GM19239 (cell line): ENCODE results near the gene TMEM26.

ENCODE experiments used
- DNase-seq: peaks from one replicate; pipeline ENCODE4 v3.0.0; 2011; ENCODE audit warnings: low spot score; ENCODE audit not compliant: insufficient read length
- FAIRE-seq: peaks from 2 replicates; lab custom pipeline; 2011; peaks lifted over from hg19 to GRCh38; lab: Jason Lieb, UNC

TMEM26 gene

GRCh38 chr10:61452655-61453641 is at the start of gene TMEM26:
TMEM26 (minus strand) TSS chr10:61453381; CDS start chr10:61453081, 300 bp downstream.
- peak; percentile 3 for DNase-seq
- no peak for FAIRE-seq

DNA sequence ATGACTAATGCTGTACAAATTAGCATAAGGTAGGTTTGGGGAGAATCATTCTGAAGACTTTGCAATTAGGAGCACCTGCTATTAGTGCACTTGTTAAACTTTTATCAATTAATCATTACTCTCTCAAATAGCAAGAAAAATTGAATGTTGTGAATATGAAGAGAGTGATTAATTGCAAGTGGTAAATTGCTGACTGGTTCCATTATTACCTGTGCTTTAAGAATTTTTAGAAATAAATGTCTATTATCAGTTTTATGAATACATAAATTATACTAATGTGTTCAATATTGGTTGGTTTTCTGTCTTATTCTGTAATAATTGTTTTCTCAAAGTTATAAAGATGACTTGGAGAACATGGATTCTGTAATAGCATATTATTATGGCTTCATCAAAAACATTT is 47.3 kb upstream of the TMEM26 start:
- no peak for DNase-seq
- no peak for FAIRE-seq

- no peak for DNase-seq
- no peak for FAIRE-seq
Measured at GRCh38 chr10:61492364-61492995, 39.3 kb upstream of the TMEM26 start.

DNA sequence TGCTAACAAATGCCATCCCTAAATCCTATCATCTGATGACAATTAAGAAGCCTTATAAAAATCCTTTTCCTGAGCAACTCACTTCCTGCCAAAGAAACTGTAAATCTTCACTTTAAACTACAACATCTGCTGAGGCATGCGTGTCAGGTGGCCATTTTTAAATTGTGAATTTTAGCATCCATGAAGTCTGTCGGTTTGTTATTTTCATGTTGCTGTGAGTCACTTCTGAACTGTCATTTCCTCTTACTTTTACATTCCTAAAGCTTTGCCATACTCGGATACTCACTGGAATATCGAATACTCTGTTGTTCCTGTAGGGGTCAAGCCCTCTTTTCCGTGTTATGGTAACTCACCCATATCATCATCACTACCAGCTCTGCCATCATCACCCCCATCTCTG is 34.3 kb upstream of the TMEM26 start:
- FAIRE-seq (no peak), DNase-seq (no peak)

GRCh38 chr10:61486738-61487396 is 33.7 kb upstream of the TMEM26 start:
- FAIRE-seq = no peak
- DNase-seq = no peak

- DNase-seq = no peak
- no peak for FAIRE-seq
Measured at GRCh38 chr10:61486251-61486650, 33.1 kb upstream of the TMEM26 start.

GRCh38 chr10:61481597-61481996 is 28.4 kb upstream of the TMEM26 start:
- no peak for DNase-seq
- no peak for FAIRE-seq

DNA sequence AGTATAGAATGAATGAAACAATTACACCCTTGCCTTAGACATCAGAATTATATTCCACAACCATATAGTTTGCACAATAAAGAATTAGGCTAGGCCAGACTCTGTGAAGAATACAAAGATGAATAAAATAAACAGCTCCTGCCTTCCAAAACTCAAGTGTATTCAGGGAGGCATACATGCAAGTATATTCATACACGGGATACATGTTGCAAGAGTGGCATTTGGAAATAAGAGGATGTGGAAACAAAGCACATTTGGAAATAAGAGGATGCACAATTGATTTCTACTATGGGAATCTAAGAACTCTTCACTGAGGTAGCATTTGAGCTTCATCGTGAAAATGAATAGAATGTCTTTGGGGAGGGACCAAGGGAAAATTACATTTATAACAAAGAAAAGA is 27.0 kb upstream of the TMEM26 start:
- no peak for FAIRE-seq

DNA sequence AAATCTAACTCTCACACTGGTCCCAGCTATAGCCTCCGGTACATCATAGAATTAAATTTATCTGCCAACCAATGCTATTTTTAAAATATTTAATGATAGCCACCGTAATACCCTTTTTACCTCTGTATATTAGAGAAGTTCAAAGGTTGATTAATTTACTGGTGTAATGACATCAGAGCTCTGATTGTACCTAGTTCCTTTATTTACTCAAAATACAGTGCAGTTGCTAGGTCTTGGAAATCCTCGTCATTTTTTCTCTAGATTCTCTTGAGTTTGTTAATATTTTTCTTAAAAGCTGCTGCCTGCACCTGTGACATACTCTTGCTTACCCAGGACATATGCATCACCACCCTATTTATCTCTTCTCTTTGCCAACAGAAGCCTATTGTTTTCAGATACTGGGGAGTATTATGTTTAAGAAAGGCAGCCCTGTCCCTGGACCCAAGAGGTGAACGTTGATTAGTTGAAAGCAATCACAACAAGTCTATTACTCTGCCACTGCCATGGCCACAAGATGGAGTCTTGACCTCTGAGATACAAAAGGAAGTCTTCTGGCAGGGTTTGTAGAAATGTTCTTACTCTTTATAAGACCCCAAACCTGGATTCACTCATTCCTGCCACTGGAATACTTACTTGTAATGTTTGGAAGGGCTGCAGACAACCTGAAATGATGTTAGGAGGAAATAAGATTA is 25.6 kb upstream of the TMEM26 start:
- no peak for DNase-seq
- no peak for FAIRE-seq

More for the DNA sequence above, 27.0 kb upstream of the TMEM26 start:
- DNase-seq = no peak

GRCh38 chr10:61477451-61477850 is 24.3 kb upstream of the TMEM26 start:
- DNase-seq (no peak), FAIRE-seq (no peak)

DNA sequence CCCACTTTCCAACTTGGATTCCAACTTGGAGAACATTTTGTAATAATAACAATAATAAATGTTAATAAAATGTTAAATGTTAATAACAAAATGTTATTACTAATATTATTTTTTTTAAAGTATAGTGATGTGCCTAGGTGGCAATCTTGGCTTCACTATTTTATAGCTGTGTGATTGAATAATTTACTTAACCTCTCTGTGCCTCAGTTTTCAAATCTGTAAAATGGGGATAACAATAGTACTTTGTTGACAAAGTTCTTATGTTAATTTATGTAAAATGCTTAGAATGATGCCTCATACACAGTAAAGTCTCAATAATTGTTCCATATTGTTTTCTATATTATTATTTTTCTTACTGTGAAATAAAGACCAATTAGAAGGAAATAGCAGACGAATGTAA is 23.3 kb upstream of the TMEM26 start:
- no peak for DNase-seq
- no peak for FAIRE-seq

DNA sequence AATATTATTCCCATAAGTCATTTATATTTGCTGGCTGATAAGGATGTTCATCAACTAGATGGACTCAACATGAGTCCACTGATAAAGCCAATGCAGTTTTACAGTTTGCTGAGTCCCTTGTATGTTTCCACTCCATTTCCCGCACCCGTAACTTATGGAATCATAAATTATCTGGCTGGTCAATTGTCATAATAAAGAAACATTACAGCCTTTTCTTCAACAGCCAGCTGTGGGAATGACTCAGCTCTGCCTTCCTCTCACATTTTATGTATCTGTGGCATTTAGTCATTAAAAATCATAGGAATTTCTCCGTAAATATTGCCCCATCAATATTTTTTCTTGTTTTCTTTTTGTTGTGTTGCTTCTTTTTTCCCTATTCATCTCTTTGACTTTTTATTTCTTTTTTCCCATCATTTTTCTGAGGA is 22.3 kb upstream of the TMEM26 start:
- FAIRE-seq = no peak
- DNase-seq = no peak

DNA sequence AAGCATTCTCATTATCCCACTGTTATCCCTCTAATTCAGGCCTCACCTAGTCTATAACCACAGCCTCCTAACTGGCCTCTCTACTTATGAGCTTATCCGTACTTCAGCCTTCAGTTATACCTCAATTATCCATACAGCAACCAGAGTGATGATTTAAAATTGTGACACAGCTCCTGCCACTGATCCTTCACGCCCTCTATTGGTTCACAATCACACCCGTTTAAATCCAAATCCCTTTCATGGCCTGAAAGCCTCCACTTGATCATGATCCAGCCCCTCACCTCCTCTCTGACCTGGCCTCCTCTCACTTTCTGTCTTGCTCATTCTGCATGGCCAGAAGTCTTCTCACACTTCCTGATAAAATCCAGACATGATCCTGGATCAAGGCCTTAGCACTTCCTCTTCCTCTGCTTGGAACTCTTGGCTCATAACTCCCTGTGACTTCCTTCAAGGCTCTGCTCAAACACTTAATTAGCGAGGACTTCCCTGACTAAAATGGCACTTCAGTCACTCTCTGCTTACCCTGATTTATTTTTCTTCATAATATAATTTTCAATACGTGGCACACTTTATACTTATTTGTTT is 19.0 kb upstream of the TMEM26 start:
- no peak for FAIRE-seq

GRCh38 chr10:61471491-61471890 is 18.3 kb upstream of the TMEM26 start:
- DNase-seq (no peak), FAIRE-seq (no peak)

More for the DNA sequence above, 19.0 kb upstream of the TMEM26 start:
- DNase-seq = no peak

DNA sequence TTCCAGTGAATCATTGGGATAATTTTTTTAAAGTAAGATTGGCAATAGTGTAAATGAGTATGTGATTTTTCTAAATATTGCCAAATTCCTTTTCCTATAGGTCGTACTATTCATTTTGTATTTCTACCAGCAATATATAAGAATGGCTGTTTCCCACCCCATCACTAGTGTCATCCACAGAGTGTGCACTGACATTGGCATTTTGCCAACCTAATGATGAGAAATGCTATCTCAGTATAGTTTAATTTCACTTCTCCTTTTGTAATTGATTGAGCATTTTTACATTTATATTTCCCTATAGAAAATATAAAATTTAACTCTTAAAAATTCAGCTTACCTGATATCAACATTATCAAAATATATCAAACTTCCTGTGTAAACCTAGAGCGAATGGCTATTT is 17.6 kb upstream of the TMEM26 start:
- DNase-seq = no peak
- FAIRE-seq = no peak

DNA sequence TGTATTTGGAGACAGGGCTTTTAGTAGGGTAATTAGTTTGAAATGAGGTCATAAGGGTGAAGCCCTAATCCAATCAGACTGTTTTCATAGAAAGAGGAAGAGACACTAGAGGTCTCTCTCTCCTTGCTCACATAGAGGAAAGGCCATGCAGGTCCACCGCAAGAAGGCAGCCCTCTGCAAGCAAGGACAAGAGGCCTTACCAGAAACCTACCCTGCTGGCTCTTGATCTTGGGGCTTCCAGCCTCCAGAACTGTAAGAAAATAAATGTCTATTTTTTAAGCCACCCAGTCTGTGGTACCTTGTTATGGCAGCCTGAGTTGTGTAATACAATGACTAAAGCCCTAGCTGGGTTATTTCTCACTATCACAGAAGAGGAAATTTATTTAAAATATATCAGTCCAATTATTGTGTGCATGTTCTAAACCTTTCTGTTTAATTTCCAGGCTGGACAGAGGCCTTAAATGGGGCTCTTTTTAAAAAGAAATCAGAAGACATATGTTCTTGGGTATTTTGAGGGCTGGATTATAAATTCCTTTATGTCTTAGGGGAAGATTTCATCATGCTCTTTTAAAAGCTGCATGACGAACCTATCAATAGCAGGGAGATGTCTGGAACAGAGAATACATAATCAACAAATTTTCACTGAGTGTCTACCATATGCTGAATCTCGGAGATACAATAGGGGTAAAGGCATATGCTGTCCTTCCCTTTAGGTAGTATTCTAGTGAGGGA is 12.9 kb upstream of the TMEM26 start:
- DNase-seq (no peak), FAIRE-seq (no peak)

- FAIRE-seq = no peak
- no peak for DNase-seq
Measured at GRCh38 chr10:61465171-61465496, 12.0 kb upstream of the TMEM26 start.

GRCh38 chr10:61464461-61465170 is 11.4 kb upstream of the TMEM26 start:
- FAIRE-seq (no peak), DNase-seq (no peak)
